IPS-18c (cell line): ENCODE measurements around the gene ZNF548.

Source experiments
- H3K4me3 ChIP-seq: 2 replicates; pipeline ENCODE4 v1.7.0; 2013; ENCODE audit warnings: low read depth, mild to moderate bottlenecking, low read length, moderate library complexity; ENCODE audit not compliant: insufficient read depth
- H3K9me3 ChIP-seq: one replicate; pipeline ENCODE4 v1.6.1; 2013; ENCODE audit warnings: mild to moderate bottlenecking, low read length, moderate library complexity; ENCODE audit not compliant: control insufficient read depth, insufficient read depth

The ZNF548 gene

DNA sequence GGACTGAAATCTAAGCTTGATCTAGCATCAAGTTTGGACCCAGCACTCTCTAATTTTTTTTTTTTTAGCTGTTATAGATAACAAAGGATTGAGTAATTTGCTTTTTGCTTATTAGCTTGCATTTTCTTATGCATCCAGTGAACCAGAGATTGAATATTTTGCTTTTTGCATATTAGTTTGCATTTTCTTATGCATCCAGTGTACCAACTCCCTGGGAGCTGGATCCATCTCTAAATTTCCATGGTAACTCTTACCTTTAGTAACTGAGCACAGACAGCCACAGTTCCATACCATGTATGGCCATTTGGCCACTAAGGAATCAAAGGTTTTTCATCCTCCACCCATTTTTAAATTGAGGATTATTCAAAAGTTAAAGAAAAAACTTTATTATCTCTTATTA is 8.7 kb upstream of the ZNF548 start:
- Histone ChIP-seq H3K4me3 (no peak overlapping the region), H3K9me3 (peaks cover 2% of the 10 kb centered on the region)

GRCh38 chr19:57382806-57383488 is 6.7 kb upstream of the ZNF548 start:
- Histone ChIP-seq H3K4me3 (no peak overlapping the region), H3K9me3 (no peaks in the 10 kb centered on the region)

DNA sequence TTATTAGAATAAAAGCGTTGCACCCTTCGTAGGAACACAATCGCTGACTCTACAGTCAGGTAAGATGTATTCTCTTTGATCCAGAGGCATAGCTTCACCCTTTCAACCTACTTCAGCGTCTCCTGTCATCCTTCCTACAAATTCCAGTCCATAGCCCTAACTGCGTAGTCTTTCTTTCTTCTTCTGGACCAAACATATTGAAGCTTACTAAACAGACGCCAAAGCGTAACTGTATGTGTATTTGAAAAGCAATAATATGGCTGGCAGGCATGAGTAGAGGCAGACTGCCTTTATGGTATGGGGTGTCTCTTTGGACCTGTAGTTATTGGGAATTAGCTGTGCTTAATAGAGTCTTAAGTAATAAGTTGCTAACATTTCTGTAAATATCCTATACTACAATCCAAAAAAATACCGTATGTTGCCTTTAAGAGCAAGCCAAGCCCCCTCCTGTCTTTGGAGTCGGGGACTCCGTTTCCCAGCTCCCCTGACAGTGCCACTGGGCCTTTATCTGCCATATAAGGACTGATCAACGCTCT is 392 bp upstream of the ZNF548 start:
- Histone ChIP-seq H3K4me3 (peak overlapping the region; percentile 16; the same call in 1 of the 2 replicates), H3K9me3 (no peaks in the 10 kb centered on the region)

GRCh38 chr19:57395710-57396109 is 6.1 kb downstream of the ZNF548 start:
- H3K9me3 ChIP-seq = no peaks in the 10 kb centered on the region
- H3K4me3 ChIP-seq = no peak overlapping the region

DNA sequence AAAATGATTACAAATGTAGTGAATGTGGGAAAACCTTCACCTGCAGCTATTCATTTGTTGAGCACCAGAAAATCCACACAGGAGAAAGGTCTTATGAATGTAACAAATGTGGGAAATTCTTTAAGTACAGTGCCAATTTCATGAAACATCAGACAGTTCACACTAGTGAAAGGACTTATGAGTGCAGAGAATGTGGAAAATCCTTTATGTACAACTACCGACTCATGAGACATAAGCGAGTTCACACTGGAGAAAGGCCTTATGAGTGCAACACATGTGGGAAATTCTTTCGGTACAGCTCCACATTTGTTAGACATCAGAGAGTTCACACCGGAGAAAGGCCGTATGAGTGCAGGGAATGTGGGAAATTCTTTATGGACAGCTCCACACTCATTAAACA is 9.2 kb downstream of the ZNF548 start:
- no peak overlapping the region for H3K4me3 ChIP-seq
- peaks cover 2% of the 10 kb centered on the region for H3K9me3 ChIP-seq

GRCh38 chr19:57403737-57404563 is 14.3 kb downstream of the ZNF548 start:
- Histone ChIP-seq H3K9me3 (peaks cover 2% of the 10 kb centered on the region), H3K4me3 (no peak overlapping the region)

DNA sequence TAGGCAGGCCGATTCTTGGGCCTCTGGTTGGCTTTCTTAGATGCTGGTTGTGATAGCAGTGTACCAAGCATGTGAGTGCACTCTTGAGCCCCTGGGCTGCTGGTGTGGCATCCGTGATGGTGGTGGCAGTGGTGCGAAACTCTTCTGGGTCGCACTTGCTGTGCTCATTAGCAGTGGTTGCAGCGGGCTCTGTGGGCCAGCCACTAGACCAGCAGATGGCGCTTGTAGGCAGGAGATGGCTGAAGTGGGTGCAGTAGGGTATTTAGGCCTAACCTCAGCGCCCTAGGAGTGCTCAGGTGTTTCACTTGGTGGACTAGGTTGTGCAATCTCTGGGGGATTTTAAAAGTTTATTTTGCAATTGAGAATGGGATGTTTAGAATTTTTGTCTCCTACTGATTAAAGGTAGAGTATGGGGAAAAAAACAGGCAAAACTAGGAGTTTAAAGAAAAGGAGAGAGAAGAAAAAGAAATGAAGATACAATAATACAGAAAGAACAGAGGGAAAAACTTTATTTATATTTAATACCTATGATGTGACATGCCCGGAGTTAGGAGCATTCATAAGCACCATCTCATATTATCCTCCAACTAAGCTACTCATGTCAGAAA is 17.0 kb downstream of the ZNF548 start:
- H3K4me3 ChIP-seq = no peak overlapping the region; the same call in 1 of the 2 replicates

DNA sequence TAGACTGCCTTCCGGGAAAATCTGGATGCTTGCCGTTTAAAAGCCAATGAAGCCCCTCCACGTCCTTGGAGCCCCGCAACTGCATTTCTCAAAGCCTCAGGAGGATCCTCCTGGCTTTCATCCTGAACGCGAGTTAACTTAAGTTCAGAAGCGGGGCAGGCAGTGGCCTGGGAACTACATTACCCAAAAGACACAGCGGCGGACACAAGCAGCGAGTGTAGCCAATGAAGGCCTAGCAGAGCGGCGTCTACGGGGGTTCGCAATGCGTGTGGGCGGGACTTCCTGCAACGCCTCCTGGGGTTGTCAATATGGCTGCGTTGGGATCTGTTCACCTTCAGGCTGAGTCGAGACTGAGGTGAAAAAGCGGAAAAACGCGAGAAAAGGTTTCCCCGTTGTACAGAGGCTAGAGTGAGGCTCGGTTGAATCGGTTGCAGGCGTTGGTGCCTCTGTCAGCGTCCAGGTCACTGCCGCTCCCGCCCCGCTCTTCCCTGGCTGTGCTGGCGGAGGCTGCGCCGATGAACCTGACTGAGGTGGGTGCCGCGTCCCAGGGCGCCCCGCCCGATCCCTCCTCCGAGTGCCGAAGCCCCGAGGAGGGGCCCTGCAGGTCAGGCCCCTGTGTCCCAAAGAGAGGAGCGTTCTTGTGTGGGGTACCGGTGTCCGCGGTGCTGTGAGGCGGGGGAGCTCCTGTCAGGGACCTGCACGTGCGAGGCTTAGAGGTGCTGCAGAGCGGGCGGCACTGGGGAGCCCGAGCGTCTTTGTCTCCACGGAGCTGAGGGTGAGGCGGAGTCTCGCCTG is 21.4 kb downstream of the ZNF548 start, which contains the start of gene ZNF17:
Gene ZNF17, plus strand, starts transcription at position 285 of the 795 bp plus-strand sequence. CDS start 2,455 bp downstream, outside the sequence.
- peak within 1 kb of the TSS; percentile 73 for H3K4me3 ChIP-seq
- no peaks in the 10 kb centered on the region for H3K9me3 ChIP-seq

More for the DNA sequence above, 17.0 kb downstream of the ZNF548 start:
- peaks cover 2% of the 10 kb centered on the region for H3K9me3 ChIP-seq

GRCh38 chr19:57419439-57419838 is 29.8 kb downstream of the ZNF548 start:
- Histone ChIP-seq H3K4me3 (no peak overlapping the region), H3K9me3 (no peaks in the 10 kb centered on the region)

DNA sequence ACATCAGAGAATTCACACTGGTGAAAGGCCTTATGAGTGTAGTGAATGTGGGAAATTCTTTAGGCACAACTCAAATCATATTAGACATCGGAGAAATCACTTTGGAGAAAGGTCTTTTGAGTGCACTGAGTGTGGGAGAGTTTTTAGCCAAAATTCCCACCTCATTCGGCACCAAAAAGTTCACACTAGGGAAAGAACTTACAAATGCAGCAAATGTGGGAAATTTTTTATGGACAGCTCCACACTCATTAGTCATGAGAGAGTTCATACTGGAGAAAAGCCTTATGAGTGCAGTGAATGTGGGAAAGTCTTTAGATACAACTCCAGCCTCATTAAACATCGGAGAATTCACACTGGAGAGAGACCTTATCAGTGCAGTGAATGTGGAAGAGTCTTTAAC is 31.4 kb downstream of the ZNF548 start:
- Histone ChIP-seq H3K9me3 (no peaks in the 10 kb centered on the region), H3K4me3 (no peak overlapping the region)

GRCh38 chr19:57434386-57435061 is 44.9 kb downstream of the ZNF548 start:
- no peaks in the 10 kb centered on the region for H3K9me3 ChIP-seq
- H3K4me3 ChIP-seq = peak overlapping the region; percentile 91

GRCh38 chr19:57435062-57435978 is 45.7 kb downstream of the ZNF548 start, which contains the start of gene ZNF749:
Gene ZNF749 (plus strand): TSS chr19:57435325. CDS start chr19:57435579, 254 bp downstream.
- peak within 1 kb of the TSS; percentile 91 for H3K4me3 ChIP-seq
- no peaks in the 10 kb centered on the region for H3K9me3 ChIP-seq

GRCh38 chr19:57436417-57436816 is 46.8 kb downstream of the ZNF548 start:
- H3K9me3 ChIP-seq = no peaks in the 10 kb centered on the region
- peak overlapping the region; percentile 91 for H3K4me3 ChIP-seq

GRCh38 chr19:57437931-57438330 is 48.3 kb downstream of the ZNF548 start:
- Histone ChIP-seq H3K4me3 (no peak overlapping the region), H3K9me3 (no peaks in the 10 kb centered on the region)

DNA sequence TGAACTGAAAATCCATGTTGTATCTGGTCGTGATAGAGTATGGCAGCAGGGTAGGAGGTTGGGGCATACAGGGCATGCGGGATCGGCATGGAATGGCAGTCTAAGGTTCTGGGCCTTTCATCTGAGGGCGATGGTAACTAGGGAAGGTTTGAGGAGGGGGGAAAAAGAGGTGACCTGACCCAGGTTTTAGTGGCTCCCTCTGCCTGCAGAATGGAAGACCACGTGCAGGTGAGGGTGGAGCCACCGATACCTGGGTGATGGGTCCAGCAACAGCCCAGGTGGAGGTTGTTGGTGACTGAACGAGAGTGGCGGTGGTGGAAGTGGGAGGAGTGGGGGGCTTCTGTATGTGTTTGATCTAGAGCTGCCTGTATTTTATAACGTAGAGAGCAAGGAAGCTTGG is 49.3 kb downstream of the ZNF548 start:
- Histone ChIP-seq H3K4me3 (no peak overlapping the region), H3K9me3 (no peaks in the 10 kb centered on the region)
